HG03354 (cell line): Measurements from ENCODE around the gene EPB41L2.
A peak's percentile ranks its signal among the peaks of the same experiment; 100 is the strongest.
"Not testable (repeated sequence)": the region's sequence is repeated elsewhere in the genome, so short reads cannot be mapped to it uniquely, and the experiment has no call there.

Experiments
- ATAC-seq: cut with Tn5 transposase; IDR thresholded peaks from one replicate; pipeline ENCODE4 v1.9.1; 2021; ENCODE audit warnings: mild to moderate bottlenecking; ENCODE audit not compliant: unreplicated experiment, poor library complexity, severe bottlenecking

EPB41L2 gene

DNA sequence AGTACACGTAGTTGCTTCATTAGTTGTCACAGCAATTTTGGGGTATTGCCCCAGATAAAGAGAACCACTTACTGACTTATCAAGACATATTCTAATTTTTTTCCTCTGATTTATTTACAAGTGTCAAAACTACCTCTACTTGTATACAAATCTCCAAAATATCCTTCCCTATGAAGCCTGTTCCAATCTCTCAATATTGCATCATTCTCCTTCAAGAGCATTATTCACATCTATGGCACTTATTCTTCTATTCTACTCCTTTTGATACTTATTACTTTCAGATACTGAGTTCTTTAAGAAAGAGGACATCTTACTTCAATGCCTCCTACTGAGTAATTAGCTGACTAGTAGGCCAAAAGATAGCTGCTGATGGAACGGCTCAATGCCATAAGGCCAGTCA, 130.6 kb downstream of the EPB41L2 start:
- ATAC-seq = no peak

DNA sequence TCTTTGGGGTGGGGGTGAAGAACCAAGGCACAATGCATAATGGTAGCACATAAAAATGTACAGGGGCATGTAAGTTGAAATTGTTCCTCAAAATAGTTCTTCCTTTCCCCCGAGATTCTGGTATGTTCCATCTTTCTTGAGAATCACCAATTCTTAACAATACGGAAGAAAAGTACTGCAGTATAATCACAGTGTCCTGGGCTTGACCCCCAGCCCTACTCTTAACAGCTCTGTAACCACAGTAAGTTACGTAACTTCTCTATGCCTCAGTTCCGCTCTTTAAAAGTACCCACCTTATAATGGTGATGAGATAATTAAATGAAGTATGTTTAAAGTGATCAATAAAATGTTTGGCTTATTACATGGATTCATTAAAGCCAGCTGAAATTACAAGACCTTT, 131.4 kb downstream of the EPB41L2 start:
- no peak for ATAC-seq

DNA sequence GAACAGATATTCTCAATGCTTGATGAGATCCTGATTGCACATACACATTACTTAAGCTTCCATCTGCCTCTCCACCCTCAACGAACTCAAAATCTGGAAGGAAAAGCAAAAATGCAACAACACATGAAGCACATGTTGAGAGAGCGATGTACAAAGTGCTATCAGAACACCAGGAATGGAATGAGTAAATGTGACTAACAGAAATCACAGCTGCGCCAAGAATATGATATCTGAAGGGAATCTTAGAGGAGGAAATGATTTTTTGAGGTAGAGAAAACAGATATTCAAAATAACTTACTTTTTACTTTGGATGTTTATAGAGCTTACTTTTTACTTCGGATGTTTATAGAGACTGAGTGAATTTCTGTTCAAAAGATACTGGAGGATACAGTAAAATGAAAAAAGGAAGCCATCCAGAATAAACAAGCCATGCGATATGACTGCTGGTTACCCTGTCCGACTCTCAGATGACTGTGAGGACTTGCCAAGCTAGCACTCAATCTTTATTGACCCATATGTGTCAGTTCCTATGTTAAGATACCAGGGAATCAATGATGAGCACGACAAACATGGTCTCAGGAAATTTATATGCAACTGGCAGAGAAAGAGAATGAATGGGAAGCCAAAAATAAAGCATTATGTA, 133.9 kb downstream of the EPB41L2 start:
- ATAC-seq = no peak

DNA sequence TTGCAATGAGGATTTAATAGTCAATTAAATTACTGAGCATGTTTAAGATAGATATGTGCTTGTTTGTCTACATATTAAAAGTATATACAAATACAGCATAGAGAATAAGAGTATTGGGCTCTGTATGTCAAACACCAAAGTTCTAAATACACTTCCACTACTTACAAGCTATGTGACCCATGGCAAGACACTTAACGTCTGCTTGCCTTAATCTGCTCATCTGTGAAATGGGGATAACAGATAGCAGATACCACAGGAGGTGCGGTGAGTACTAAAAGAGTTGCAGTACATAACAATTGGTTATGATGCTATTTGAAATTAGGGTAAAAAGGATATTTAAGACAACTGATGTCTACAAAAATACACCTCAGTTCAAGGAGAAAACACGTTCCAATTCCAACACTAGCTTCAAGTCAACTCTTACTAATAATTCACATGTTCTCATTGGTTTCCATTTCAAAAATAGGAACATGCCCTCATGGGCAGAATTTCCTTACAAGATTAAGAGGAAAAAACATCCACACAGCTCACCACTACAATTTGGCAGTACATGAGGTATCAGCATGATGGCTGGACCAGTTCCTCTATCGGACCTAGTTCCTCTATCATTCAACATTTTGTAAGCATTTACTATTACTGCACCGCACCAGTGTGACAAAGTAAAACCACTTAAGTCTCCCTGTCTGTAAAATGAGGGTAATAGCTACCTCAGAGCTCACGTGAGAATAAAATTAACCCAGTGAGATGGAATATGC, 134.7 kb downstream of the EPB41L2 start:
- no peak for ATAC-seq

DNA sequence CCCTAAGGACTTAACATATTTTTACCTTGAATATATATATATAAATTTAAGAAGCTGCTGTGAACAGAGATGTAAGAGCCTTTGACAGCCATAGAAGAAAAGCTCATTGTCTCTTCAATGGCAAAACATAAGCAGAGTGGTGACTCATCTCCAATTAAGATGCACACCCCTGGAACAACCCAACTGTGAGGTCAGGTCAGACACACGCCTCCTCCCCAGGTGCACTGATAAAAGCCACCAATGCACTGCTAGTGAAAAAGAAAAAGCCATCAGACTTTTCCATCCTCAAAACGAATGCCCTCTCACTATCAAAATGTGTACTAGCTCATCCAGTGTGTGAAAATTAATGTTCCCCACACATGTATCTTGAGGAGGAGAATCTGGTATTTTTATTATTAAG, 135.7 kb downstream of the EPB41L2 start:
- no peak for ATAC-seq

DNA sequence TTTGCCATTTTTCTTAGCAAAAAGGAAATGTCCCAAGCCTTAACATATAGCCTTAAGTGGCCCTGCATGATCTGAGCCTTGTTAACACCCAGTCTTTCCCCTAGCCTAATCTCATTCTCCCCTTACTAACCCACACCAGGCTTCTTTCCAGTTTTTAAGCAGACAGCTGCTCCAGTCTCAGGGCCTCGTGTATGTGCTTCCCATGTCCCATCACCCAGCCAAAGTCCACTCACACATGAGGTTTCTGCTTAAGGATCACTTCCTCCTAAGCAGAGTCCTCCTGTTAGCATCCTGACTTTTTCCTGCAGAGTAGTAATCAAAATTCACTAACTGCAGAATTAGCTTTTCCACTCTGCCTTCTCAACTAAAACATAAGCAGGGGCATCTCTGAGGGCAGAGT, 139.7 kb downstream of the EPB41L2 start:
- ATAC-seq = peak; percentile 5

DNA sequence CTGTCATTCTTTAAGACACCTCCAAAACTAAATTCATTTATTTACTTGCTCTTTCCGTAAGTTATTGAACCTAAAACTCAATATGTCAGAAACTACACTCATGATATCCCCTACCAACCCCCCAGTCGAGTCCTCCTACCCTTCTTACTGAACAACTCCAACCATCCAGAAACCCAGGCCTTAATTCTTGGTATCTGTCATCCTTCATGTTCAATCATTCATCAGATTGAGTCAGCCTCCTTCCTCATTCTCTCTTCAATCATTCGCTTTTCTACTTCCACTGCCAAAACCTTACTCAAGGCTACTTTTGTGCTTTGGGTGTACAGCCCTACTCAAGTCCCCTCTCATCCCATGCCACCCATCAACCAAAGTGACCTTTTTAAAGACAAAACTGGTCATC, 140.1 kb downstream of the EPB41L2 start:
- peak; percentile 65 for ATAC-seq

DNA sequence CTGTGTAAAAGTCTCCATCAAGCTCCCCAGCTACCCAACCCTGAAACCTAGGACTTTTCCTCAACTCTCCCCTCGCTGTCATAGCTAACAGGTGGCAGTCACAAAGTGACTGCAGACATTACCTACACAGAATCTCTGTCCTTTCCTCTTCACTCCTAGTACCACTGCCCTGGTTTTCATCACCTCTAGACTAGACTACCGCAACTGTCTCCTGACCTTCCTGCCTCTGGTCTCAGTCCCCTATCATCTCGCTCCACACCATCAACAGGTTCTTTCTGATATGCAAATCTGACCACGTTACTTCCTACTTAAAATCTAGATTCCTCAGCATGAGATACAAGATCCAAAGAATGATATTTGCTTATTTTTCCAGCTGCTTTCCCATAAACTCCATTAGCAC, 142.1 kb downstream of the EPB41L2 start:
- ATAC-seq = no peak

DNA sequence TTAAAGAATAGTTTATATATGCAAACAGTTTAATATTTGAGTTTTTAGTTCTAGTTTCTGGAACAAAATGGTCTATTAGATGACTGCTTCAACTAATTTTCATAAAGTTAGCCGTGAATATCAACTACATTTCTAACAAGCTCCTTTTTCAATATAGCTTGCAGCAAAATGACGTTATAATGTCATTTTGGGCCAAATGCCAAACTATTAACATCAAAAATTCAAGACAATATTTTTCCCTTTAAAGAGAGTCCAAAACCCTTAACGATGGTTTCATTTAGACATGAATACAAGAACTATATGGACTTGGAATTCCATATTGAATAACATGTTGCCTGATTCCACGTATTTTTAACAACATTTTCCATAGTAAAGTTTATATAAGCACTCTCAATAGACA, 144.9 kb downstream of the EPB41L2 start:
- no peak for ATAC-seq

DNA sequence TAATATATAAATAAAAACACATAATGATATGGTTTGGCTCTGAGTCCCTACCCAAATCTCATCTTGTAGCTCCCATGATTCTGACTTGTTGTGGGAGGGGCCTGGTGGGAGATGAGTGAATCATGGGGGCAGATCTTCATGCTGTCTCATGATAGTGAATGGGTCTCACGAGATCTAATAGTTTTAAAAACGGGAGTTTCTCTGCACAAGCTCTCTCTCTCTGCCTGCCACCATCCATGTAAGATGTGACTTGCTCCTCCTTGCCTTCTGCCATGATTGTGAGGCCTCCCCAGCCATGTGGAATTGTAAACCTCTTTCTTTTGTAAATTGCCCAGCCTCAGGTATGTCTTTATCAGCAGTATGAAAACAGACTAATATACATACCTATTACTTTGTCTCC, 147.4 kb downstream of the EPB41L2 start:
- ATAC-seq = not testable (repeated sequence)

DNA sequence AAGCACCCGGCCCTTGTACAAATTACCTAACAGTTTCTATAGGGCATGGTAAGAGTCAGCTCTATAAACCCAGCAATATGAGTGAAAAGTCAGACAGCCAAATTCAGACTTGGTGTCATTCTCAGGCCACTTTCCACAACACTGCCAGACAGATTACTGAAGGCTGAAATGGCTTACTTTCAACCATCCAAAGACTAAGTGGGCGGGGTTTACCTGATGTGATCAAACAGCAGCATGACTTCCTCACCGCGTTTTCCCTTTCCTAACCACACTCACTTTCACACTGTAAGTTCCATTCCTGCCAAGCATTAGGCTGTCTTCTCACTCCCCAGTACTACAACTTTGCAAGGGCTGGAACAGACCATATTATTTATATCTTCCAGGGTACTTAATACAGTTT, 149.9 kb downstream of the EPB41L2 start:
- peak; percentile 83 for ATAC-seq

DNA sequence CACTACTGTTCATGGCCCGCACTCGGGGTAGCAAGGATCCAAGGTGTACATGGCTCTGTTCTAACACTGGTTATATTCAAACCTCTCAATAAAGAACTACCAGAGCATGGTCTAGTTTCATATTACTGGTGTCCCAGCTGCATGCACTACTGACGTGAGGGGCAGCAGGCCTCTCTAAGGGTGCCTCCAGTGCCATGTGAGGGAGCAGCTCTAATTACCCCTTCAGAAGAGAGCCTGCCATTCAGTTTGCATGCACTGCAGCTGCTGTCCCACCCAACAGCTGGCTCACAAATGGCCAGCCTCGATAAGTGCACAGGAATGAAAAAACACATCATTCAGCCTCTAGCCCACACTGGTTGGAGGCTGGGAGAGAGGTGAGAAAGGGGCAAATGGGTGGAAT, 150.6 kb downstream of the EPB41L2 start:
- ATAC-seq = no peak

DNA sequence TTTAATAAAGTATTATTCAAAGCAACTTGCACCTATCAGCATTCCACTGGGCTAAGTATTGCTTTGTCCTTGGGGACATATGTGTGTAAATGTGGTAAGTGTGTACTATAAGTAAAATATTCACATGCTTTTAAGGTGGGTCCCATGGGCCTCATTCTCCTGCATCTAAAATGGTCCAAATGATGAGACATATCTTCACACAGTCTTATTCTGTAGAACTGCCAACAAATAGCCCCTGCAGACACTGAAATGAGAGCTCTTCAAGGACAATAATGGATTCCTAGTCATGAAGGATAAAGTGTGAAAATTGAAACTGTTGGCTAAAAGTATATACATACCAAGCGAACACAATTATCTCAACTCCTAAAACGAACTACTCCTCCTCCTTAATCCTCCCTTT, 154.1 kb downstream of the EPB41L2 start:
- no peak for ATAC-seq

DNA sequence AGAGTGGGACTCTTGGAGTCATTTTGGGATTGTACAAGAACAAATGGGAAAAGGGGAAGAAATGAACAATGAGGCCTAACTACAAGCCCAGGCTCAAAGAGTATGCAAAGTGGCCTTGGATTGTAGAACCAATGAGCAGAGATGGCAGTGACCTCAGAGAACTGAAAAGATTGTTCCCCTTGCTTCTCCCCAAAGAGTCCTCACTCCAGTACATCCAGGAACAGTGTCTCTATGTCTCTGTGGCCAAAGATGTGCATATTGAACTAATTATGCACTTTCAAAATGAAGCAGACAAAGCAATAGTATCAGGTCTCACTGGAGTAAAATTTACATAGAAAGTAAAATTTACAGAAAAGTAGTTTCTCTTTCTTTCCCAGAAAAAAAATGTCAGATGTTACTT, 154.9 kb downstream of the EPB41L2 start:
- ATAC-seq = no peak

DNA sequence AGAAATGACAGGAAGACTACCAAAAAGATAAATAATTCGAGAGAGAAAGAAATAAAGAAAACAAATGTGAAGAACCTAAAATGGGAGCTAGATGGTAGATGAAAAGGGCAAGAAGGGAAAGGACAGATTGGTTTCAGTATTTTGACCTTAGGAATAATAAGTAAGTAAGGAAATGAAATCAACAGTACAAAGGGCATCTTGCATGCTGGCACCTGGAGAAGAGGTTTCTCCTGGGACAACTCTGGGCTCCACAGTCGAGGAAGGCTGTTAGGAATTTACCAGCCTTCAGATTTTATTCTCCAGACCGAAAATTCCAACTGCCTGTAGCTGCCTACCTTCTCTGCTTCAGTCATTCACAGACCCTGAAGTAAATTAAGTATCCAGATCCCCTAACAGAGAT, 155.4 kb downstream of the EPB41L2 start:
- no peak for ATAC-seq

DNA sequence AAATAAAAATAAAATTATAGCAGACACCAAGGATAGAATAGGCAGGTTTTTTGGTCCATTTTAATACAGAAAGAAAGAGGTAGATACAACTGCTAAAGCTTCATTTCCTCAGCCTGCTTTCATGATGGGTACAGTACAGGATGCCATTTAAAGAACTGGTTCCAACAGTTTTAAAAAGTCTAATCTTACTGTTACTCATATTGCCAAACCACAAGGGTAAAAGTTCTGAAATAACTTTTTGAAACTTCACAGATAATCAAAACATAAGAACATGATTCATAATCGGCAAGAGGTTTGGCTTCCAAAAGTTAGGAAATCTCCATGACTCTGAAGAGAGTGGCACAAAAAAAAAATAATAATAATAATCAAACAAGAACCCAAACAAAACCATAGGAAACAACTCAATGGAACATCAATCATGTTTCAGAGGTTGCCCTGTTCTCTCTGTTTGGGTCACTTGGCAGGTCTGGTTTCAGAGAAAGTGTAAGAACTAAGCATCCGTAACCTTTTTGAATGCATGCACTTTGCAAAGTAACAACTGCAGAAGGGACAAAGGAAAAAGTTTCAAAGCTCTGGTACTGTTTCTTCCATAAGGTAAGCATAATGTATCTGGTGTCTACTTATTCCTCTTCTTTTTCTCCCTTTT, 156.2 kb downstream of the EPB41L2 start:
- ATAC-seq = no peak

DNA sequence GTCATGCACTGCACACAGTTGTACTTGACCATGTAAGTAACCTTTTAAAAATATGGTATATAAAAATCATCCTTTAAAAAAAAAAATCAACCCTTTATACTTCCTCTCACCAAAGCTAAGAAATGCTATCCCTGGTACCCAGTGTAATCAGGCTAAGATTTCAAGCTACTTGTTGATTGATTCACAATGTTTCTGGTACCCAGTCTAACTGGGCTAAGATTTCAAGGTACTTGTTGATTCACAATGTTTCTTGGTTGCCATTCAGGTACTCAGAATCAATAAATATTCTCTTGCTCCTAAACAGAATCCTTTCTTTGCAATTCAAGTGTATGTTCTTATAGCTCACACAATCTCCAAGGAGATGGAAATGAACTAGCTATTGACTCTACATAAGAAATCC, 159.4 kb downstream of the EPB41L2 start:
- no peak for ATAC-seq

DNA sequence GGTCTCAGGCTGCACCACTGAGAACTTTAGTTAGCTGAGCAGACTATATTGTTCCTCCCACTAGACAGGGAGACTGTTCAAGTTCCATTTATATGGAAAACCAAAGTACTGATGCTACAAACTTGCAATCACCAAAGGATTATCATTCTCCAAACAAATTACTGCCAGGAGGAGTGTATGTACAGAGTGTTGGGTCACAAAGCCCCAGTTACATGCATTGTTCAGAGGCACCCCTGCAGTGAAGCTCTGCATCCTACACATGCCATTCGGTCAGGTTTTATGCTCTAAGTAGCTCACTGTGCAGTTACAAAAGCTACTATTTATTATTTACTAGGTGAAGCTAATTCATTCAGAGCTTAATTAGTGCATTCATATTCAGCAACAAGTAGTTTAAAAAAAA, 160.0 kb downstream of the EPB41L2 start:
- ATAC-seq = no peak

DNA sequence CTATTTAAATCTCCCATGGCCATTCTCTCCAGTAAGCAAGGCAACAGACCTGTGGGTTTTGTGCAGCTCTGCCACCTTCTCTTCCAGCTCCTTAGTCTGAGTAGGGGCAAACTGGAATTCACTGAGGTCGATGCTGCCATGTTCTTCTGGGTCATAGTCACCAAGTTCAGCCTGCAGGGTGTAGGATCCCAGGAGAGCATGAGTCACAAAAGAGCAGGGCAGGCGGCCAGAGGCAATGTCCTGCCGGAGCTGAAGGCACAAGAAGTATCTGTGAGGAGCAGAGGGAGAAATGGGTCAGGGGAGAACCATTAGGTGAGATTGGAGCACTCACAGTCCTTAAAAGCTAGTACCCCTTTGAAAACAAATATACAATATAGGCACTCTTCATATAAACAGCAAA, 162.1 kb downstream of the EPB41L2 start:
- ATAC-seq = no peak

DNA sequence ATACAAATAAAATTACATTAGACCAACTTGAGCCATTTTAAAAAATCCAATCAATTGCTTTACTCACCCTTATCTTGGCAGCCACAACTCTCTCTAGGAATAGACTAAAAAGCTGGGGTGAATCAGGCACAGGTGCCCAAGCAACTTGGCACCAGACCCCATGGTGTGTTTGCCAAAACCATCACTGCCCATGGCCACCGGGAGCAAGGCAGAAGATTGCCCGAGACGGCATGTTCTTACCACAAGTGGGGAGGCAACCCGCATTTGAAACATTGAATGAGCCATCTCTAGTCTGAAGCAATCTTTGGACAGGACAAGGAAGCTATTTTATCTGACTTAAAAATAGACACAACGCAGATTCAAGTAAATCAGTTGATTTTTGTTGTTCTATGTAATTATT, 166.8 kb downstream of the EPB41L2 start:
- ATAC-seq = no peak

DNA sequence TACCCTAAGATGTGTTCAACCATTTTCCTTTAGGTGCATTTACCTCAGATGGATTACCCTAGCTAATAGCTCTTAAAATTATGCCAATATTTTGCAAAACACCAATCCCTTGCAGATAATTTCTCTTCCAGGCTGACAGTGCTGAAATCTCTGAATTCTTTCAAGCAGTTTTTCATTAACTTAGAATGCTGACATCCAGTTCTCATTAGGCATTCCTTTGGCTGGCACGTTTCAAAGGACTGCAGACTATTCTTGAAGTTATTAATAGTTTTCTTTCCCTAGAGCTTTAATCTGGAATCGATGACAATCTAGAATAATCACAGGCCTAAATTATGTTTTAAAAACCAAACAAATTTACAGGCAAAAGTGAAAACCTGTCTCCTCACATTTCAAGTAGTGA, 167.5 kb downstream of the EPB41L2 start:
- no peak for ATAC-seq
